Measurements from ENCODE around the gene DNAJB1. TPM values are rescaled to one million over a fixed set of nuclear protein-coding genes. Genes with fewer than 3 reads are reported as not detected.

DNAJB1 gene
- total RNA-seq, 2 donors from 2014 or later: 65.3 to 68.8 TPM

DNA sequence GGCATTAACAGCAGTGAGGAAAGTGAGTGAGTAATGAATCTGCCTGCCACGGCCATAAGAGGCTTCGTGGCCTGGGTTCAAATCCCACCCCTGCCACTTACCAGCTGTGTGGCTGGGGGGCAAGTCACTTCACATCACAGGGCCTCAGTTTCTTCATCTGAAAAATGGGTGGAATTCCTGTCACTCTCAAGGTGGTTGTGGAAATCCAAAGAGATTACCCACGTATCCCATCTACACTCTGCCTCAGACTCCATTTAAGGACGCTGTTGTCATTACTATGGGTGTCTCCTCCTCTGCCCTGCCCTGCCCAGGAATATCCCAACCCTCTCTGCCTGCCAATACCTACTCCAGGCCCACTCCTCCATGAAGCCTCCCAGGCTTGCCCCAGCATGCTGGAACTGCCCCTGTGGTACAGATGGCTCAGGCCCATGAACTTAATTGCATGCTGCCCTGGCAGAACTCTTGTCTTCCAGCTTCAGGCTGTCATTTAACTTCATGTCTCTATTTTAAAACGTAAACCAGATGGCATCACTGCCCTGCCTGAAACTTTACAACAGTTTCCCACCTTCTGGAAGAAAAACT, 25.4 kb downstream of the DNAJB1 start:
- H3K4me3 Mint-ChIP-seq: no peak overlapping the region
- no peak for ATAC-seq
- DNase-seq (ENCODE audit: low spot score): peak; percentile 54
- peak overlapping the region in 1 of 2 donors; percentile 15 for H3K27ac Mint-ChIP-seq
- H3K36me3 Mint-ChIP-seq: no peaks in the 10 kb centered on the region
- H3K9me3 Mint-ChIP-seq: no peaks in the 10 kb centered on the region
- H3K27me3 Mint-ChIP-seq: no peaks in the 10 kb centered on the region
- H3K4me1 Mint-ChIP-seq (ENCODE audit: low read depth in 2 of 2): peaks cover 5 to 17% of the 10 kb centered on the region in 2 donors

DNA sequence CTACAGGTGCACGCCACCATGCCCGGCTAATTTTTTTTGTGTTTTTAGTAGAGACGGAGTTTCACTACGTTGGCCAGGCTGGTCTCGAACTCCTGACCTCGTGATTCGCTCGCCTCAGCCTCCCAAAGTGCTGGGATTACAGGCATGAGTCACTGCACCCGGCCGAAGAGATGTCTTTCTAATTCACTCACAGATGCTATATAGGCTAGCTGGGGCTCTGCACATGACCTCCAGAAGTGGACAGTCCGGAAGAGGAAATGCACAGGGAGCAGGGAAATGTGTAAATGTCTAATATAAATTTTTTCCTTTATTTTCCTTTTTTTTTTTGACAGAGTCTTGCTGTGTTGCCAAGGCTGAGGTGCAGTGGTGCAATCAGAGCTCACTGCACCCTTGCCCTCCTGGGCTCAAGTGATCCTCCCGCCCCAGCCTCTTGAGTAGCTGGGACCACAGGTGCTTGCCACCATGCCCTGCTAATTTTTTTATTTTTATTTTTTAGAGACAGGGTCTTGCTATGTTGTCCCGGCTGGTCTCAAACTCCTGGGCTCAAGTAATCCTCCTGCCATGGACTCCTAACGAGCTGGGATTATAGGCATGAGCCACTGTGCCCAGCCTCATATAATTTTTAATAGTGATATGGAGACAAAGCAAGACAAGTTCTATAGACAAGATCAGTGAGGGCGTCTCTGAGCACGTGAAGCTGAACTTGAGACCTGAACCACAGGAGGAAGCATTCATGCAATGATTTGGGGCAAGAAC, 30.6 kb downstream of the DNAJB1 start:
- no peak for DNase-seq (ENCODE audit: low spot score)
- Mint-ChIP-seq H3K27ac (no peak overlapping the region), H3K36me3 (no peaks in the 10 kb centered on the region), H3K4me1 (ENCODE audit: low read depth in 2 of 2) (peaks cover 0 to 7% of the 10 kb centered on the region in 2 donors), H3K9me3 (no peaks in the 10 kb centered on the region), H3K27me3 (no peaks in the 10 kb centered on the region), H3K4me3 (no peak overlapping the region)
- ATAC-seq: no peak

- H3K9me3 Mint-ChIP-seq: no peaks in the 10 kb centered on the region
- no peak overlapping the region for H3K27ac Mint-ChIP-seq
- no peaks in the 10 kb centered on the region for H3K36me3 Mint-ChIP-seq
- no peak overlapping the region for H3K4me3 Mint-ChIP-seq
- peaks cover 0 to 11% of the 10 kb centered on the region in 2 donors for H3K4me1 Mint-ChIP-seq (ENCODE audit: low read depth in 2 of 2)
- DNase-seq (ENCODE audit: low spot score): peak; percentile 51
- no peaks in the 10 kb centered on the region for H3K27me3 Mint-ChIP-seq
- no peak for ATAC-seq
Measured at GRCh38 chr19:14482172-14482941, 35.8 kb downstream of the DNAJB1 start.

DNA sequence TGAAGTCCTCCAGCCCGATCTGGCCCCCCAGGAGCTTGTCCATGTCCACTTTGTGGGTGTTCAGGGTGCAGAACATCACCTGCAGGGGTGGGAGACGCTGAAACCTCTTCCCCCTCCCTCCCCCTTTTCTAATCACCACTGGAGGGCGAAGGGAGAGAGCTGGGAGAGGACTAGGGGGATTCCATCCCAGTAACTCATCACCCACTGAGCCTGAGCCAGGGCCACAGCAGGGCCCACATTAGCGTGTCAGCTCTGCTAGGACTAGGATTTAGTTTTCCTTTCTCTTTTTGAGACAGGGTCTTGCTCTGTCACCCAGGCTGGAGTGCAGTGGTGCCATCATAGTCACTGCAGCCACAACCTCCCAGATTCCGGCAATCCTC, 37.5 kb downstream of the DNAJB1 start:
- Mint-ChIP-seq H3K27ac (no peak overlapping the region), H3K4me1 (ENCODE audit: low read depth in 2 of 2) (peaks cover 12 to 18% of the 10 kb centered on the region in 2 donors), H3K4me3 (no peak overlapping the region), H3K9me3 (no peaks in the 10 kb centered on the region), H3K36me3 (no peaks in the 10 kb centered on the region), H3K27me3 (no peaks in the 10 kb centered on the region)
- DNase-seq (ENCODE audit: low spot score) (no peak), ATAC-seq (no peak)

DNA sequence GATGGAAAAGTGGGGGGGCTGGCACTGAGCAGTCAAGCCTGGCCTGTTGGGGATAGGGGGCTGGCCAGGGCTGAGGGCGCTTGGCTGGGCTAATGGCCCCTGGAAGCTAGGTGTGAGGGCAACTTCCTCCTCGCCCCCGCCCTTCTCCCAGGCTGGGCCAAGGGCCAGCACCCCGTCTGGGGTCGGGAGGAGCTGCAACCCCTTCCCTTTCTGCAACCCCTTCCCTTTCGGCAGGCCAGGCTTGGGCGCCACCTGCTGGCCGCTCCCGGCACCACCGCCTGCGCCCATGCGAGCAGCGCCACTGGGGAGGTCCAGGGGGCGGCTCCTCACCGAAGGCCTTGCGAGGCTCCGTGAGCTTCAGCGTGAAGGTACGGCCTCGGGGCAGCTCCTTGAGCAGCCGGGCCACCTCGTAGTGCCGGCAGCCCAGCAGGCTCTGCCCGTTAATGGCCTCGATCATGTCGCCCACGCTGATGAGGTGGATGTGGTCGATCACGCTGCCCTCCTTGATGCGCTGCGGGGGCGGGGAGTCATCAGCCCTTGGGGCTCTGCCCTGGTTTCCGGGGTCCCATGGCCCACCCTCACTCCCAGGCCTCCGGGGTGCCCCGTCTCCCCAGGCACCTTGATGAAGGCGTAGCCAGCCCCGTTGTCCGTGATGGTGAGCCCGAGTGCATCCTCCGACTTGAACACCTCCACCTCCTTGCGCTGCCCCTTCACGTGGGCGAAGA, 38.1 kb downstream of the DNAJB1 start:
- DNase-seq (ENCODE audit: low spot score): peak; percentile 63
- H3K9me3 Mint-ChIP-seq: no peaks in the 10 kb centered on the region
- ATAC-seq: peak; percentile 62 to 67
- no peaks in the 10 kb centered on the region for H3K27me3 Mint-ChIP-seq
- H3K27ac Mint-ChIP-seq: no peak overlapping the region
- H3K36me3 Mint-ChIP-seq: no peaks in the 10 kb centered on the region
- no peak overlapping the region for H3K4me3 Mint-ChIP-seq
- peaks cover 12 to 18% of the 10 kb centered on the region in 2 donors for H3K4me1 Mint-ChIP-seq (ENCODE audit: low read depth in 2 of 2)

GRCh38 chr19:14479309-14479974, 38.8 kb downstream of the DNAJB1 start:
- DNase-seq (ENCODE audit: low spot score) (peak; percentile 52), ATAC-seq (no peak)
- Mint-ChIP-seq H3K4me3 (no peak overlapping the region), H3K36me3 (no peaks in the 10 kb centered on the region), H3K4me1 (ENCODE audit: low read depth in 2 of 2) (peaks cover 17 to 23% of the 10 kb centered on the region in 2 donors), H3K9me3 (no peaks in the 10 kb centered on the region), H3K27ac (no peak overlapping the region), H3K27me3 (peaks cover 0 to 5% of the 10 kb centered on the region in 2 donors)

DNA sequence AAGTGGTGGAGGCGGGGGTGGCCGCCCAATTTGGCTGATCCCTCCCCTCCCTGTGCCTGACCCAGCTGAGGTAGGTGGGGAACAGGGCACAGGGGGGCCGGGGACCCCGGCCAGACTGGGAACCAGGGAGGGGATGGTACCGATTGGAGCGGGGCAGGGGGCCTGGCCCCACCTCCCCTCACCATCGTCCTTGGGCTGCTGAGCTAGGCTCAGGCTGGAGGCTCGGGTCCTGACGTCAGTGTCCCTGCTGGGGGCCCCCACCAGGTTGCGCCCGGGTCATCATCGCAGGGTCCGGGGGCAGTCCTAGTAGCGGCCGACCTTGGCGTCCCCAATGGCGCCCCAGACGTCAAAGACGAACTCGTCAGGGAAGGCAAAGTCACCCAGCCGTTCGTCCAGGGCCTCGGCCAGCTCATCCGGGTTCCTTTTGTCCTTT, 40.1 kb downstream of the DNAJB1 start:
- Mint-ChIP-seq H3K9me3 (no peaks in the 10 kb centered on the region), H3K27me3 (peaks cover 0 to 8% of the 10 kb centered on the region in 2 donors), H3K27ac (no peak overlapping the region), H3K36me3 (no peaks in the 10 kb centered on the region), H3K4me3 (no peak overlapping the region), H3K4me1 (ENCODE audit: low read depth in 2 of 2) (peaks cover 19 to 27% of the 10 kb centered on the region in 2 donors)
- no peak for ATAC-seq
- DNase-seq (ENCODE audit: low spot score): peak; percentile 58

DNA sequence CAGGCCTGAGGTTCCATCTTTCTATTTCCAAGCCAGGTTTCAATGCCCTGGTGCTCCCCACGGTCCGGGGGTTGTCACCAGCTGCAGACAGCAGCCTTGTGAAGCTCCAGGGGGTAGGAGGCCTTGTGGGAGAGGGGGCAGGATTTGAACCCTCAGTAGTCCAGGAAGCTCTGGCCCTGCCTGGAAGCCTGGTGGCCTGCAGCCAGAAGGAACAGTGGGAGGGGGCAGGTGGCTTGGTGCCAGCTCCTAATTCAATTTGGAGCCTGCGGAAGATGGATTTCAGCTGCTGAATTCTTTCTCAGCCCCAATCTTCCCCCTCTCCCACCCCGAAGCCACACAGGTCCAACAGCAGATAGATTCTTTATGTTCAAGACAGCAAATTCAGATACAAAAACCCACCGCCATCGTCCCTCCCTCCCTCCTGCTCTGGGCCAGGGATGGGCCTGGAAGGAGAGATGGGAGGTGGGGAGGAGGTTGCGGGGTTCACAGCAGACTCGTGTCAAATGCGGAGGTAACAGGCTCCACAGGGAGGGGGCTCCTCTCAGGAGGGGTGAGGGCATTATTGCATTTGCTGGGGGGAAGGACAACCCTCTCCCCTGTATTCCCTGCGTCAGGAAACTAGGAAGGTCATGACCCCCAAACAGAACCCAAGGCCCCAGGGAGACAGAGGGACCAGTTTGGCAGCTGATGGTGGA, 40.6 kb downstream of the DNAJB1 start:
- peaks cover 24 to 32% of the 10 kb centered on the region in 2 donors for H3K4me1 Mint-ChIP-seq (ENCODE audit: low read depth in 2 of 2)
- H3K9me3 Mint-ChIP-seq: no peaks in the 10 kb centered on the region
- no peak for ATAC-seq
- peak; percentile 35 for DNase-seq (ENCODE audit: low spot score)
- H3K36me3 Mint-ChIP-seq: no peaks in the 10 kb centered on the region
- H3K27me3 Mint-ChIP-seq: peaks cover 0 to 14% of the 10 kb centered on the region in 2 donors
- no peak overlapping the region for H3K27ac Mint-ChIP-seq
- no peak overlapping the region for H3K4me3 Mint-ChIP-seq

GRCh38 chr19:14476673-14477401, 41.4 kb downstream of the DNAJB1 start:
- Mint-ChIP-seq H3K4me1 (ENCODE audit: low read depth in 2 of 2) (peaks cover 24 to 36% of the 10 kb centered on the region in 2 donors), H3K9me3 (no peaks in the 10 kb centered on the region), H3K27ac (peak overlapping the region; percentile 31 to 34), H3K27me3 (peaks cover 0 to 14% of the 10 kb centered on the region in 2 donors), H3K36me3 (no peaks in the 10 kb centered on the region), H3K4me3 (peak overlapping the region; percentile 69)
- DNase-seq (ENCODE audit: low spot score) (peak; percentile 79), ATAC-seq (peak; percentile 63 to 83)

- Mint-ChIP-seq H3K36me3 (no peaks in the 10 kb centered on the region), H3K9me3 (no peaks in the 10 kb centered on the region), H3K27me3 (peaks cover 0 to 14% of the 10 kb centered on the region in 2 donors), H3K4me3 (peak overlapping the region; percentile 69), H3K4me1 (ENCODE audit: low read depth in 2 of 2) (peaks cover 24 to 38% of the 10 kb centered on the region in 2 donors), H3K27ac (peak overlapping the region; percentile 31 to 34)
- no peak for DNase-seq (ENCODE audit: low spot score)
- no peak for ATAC-seq
Measured at GRCh38 chr19:14476327-14476672, 41.9 kb downstream of the DNAJB1 start.

- peak within 1 kb of the TSS in 1 of 2 donors; percentile 31 for H3K27ac Mint-ChIP-seq
- no peaks in the 10 kb centered on the region for H3K9me3 Mint-ChIP-seq
- H3K27me3 Mint-ChIP-seq: peaks cover 0 to 14% of the 10 kb centered on the region in 2 donors
- DNase-seq (ENCODE audit: low spot score): no peak
- peaks cover 24 to 36% of the 10 kb centered on the region in 2 donors for H3K4me1 Mint-ChIP-seq (ENCODE audit: low read depth in 2 of 2)
- H3K36me3 Mint-ChIP-seq: no peaks in the 10 kb centered on the region
- H3K4me3 Mint-ChIP-seq: peak within 1 kb of the TSS; percentile 69
- peak; percentile 29 to 53 for ATAC-seq
Measured at GRCh38 chr19:14475251-14476073, 42.7 kb downstream of the DNAJB1 start, which contains the start of gene PTGER1. Gene PTGER1 (minus strand): TSS chr19:14475354. CDS start chr19:14474320, 1,034 bp downstream.

All from natural killer cell treated with Interleukin-12 subunit alpha and Interleukin-12 subunit beta and Interleukin-15 and Interleukin-18, amount 100 ng/mL, for 72 hours (primary cell).